C4-2B (cell line): ENCODE data around the gene FOXF1.

ENCODE experiments used
- H3K27ac ChIP-seq: fragments of 450-650 bp; 2 replicates; pipeline ENCODE4 v1.5.1; 2017
- CTCF ChIP-seq: fragments of 450-650 bp; conservative IDR thresholded peaks from 2 replicates; pipeline ENCODE4 v1.5.1; 2017; ENCODE audit warnings: mild to moderate bottlenecking
- ZFX ChIP-seq: fragments of 450-650 bp; IDR thresholded peaks from 2 replicates; pipeline ENCODE4 v1.6.1; 2017

FOXF1 gene

GRCh38 chr16:86505899-86506864, 4.1 kb upstream of the FOXF1 start:
- TF ChIP-seq ZFX, result no peak
- TF ChIP-seq CTCF, result no peak
- H3K27ac ChIP-seq, result no peak overlapping the region

DNA sequence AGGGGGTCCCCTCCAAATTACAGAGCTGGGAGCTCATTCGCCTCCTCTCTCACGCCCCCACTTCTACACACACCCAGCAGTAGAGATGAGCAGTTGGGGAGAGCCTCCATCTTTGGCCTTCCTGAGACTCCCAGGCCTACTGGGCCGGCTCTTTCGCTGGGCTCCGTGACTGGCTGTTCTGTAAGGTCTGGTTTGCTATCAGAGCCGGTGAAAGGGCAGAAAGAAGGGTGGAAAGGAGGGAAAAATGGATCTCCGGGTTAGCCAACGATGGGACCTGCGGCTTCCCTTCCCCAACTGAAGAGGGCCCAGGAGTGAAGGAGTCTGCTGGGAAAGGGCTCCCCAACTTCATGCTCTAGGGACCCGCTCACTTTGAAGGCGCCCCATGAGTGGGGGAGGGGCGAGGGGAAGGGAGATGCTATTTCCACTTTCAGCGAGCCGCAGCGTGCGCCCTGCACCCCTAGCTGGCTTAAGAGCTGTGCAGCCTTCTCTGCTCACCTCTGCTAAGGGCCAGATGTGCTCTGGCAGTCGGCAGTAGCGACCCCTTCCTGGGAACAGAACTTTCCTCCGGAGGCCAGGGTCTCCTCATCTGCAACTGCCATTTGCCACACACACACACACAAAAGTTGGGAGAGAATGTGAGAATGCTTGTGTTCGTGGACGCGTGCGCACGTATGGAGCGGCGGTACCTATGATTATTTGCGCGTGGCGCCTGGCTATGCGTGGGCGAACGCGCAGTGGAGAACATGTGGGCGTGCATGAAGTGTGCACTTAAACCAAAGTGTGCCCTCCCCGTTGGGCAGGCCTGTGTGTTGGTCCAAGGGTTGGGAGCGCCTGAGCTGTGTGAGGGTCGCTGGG, 2.9 kb upstream of the FOXF1 start:
- no peak for TF ChIP-seq CTCF
- no peak for TF ChIP-seq ZFX
- H3K27ac ChIP-seq, result no peak overlapping the region

- TF ChIP-seq ZFX (no peak), CTCF (no peak)
- no peak overlapping the region for H3K27ac ChIP-seq
Observed at GRCh38 chr16:86508028-86508946, 2.0 kb upstream of the FOXF1 start.

GRCh38 chr16:86508947-86509758, 1.2 kb upstream of the FOXF1 start:
- no peak overlapping the region for H3K27ac ChIP-seq
- TF ChIP-seq ZFX (no peak), CTCF (no peak)

- H3K27ac ChIP-seq, result no peak overlapping the region
- no peak for TF ChIP-seq CTCF
- no peak for TF ChIP-seq ZFX
Observed at GRCh38 chr16:86509759-86510464, 415 bp upstream of the FOXF1 start.
